Transverse colon (tissue), 4 donors: ENCODE data around the gene KCTD11. TPM values are rescaled to one million over a fixed set of nuclear protein-coding genes. Genes with fewer than 3 reads are reported as not detected.
"Not testable (repeated sequence)": the region's sequence is repeated elsewhere in the genome, so short reads cannot be mapped to it uniquely, and the experiment has no call there.

Experiments
- DNase-seq: peaks from one replicate; pipeline ENCODE4 v3.0.0-alpha.2; 2019
- H3K27ac ChIP-seq, 4 donors: fragments of 200-600 bp; sonication (generic); 2 replicates each; pipeline ENCODE4 v1.5.1; 2016 to 2018; ENCODE audit warnings: inconsistent platforms in 4 of 4
- H3K27me3 ChIP-seq: fragments of 200-600 bp; sonication (generic); 2 replicates; pipeline ENCODE4 v1.5.1; 2017; ENCODE audit warnings: inconsistent platforms
- H3K36me3 ChIP-seq, 4 donors: fragments of 200-600 bp; sonication (generic); 2 replicates each; pipeline ENCODE4 v1.5.1; 2017 to 2019; ENCODE audit warnings: inconsistent platforms in 4 of 4
- H3K4me1 ChIP-seq, 4 donors: fragments of 200-600 bp; sonication (generic); 2 replicates each; pipeline ENCODE4 v1.5.1; 2017 to 2020; ENCODE audit warnings: inconsistent platforms in 4 of 4
- H3K4me3 ChIP-seq, 4 donors: fragments of 200-600 bp; sonication (generic); 1 replicate in 1 of 4; 2 replicates in 3 of 4; pipeline versions ENCODE4 v1.5.1 to v1.6.1; 2017 to 2019; ENCODE audit warnings: inconsistent platforms in 4 of 4
- H3K9me3 ChIP-seq, 2 donors: fragments of 200-600 bp; sonication (generic); 2 replicates each; pipeline ENCODE4 v1.5.1; 2017 to 2019; ENCODE audit warnings: inconsistent platforms in 2 of 2
- CTCF ChIP-seq, 5 experiments: fragments of 200-600 bp in 3 of 5; fragments of 450-650 bp in 2 of 5; sonication (generic) in 3 of 5; IDR thresholded peaks; 1 replicate in 2 of 5; 2 replicates in 3 of 5; pipeline ENCODE4 v1.5.1; 2016 to 2017; ENCODE audit warnings: antibody characterized with exemption in 5 of 5, inconsistent platforms in 3 of 5, mild to moderate bottlenecking in 2 of 5, moderate library complexity in 1 of 5
- EP300 ChIP-seq: sonication (generic); formaldehyde crosslinking; IDR thresholded peaks from one replicate; pipeline ENCODE4 v1.6.1; 2017; ENCODE audit warnings: antibody characterized with exemption, low read depth
- POLR2A ChIP-seq: fragments of 450-650 bp; IDR thresholded peaks from one replicate; pipeline ENCODE4 v1.6.1; 2016; ENCODE audit warnings: antibody characterized with exemption, mild to moderate bottlenecking, moderate library complexity
- POLR2AphosphoS5 ChIP-seq, 3 donors: sonication (generic); formaldehyde crosslinking; IDR thresholded peaks; one replicate each; pipeline ENCODE4 v1.6.1; 2016; ENCODE audit warnings: antibody characterized with exemption in 3 of 3
- WGBS, 2 donors: methylation state at CpG; one replicate each; pipeline ENCODE4 v1.1.5; 2018; ENCODE audit warnings: low coverage in 1 of 2; 5-methylcytosine and 5-hydroxymethylcytosine counted together
- in situ Hi-C, 4 donors: fragments of 200-750 bp; cut with MboI; loops; one replicate each; pipeline versions ENCODE4 v1.15.0 to v1.15.1; 2017; ENCODE audit warnings: low sequenced_read_pairs in 3 of 4, low pct_ligation_motif_present in 1 of 4, low pct_unique_long_range_greater_than_20kb in 1 of 4
- intact Hi-C: fragments of 100-400 bp; cut with DNase I; formaldehyde crosslinking; loops from one replicate; pipeline ENCODE4 v1.15.1; 2023; ENCODE audit warnings: low total_unique reads
- total RNA-seq, 4 donors: library from RNA; depleted of rRNA; stranded (reverse); fragments of >200 nt; gene quantifications; one replicate each; pipeline ENCODE4 v1.1.0, GENCODE V29; 2016

KCTD11 gene
- total RNA-seq, 4 donors from 2014 or later: 1.2 to 10.8 (median 7.8) TPM

GRCh38 chr17:7356756-7357155, 4.8 kb downstream of the KCTD11 start:
- no peaks in the 10 kb centered on the region for H3K27me3 ChIP-seq
- no peak overlapping the region for H3K4me3 ChIP-seq
- H3K36me3 ChIP-seq: no peaks in the 10 kb centered on the region
- peak; percentile 13 for DNase-seq
- intact Hi-C loops: loop anchor here (1.0 to 10.0 kb wide), 2 partner anchors 81 to 198 kb away; partner anchors contain the start of gene TNFSF13
- H3K4me1 ChIP-seq: peaks cover 7 to 40% (median 20%) of the 10 kb centered on the region in 4 donors
- 60% methylated on average over 8 of the region's 8 CpGs; no CpG with 5 or more reads in 1 of the 2 donors for WGBS, 2 donors
- in situ Hi-C loops: loop anchor here in 1 of 4 donors (10.0 kb wide), 1 partner anchor 78 kb away; the partner anchor contains the start of genes FGF11 and TMEM102
- H3K9me3 ChIP-seq: no peaks in the 10 kb centered on the region
- peak in 1 of 3 donors; percentile 8 for TF ChIP-seq POLR2AphosphoS5 (IDR thresholded peaks at IDR 0.05)
- no peak for TF ChIP-seq CTCF (IDR thresholded peaks at IDR 0.05)
- peak overlapping the region; percentile 22 to 61 (median 39) for H3K27ac ChIP-seq

GRCh38 chr17:7357381-7357780, 5.4 kb downstream of the KCTD11 start:
- no peak for DNase-seq
- TF ChIP-seq POLR2AphosphoS5 (IDR thresholded peaks at IDR 0.05) (no peak), POLR2A (no peak), EP300 (no peak), CTCF (IDR thresholded peaks at IDR 0.05) (no peak)
- in situ Hi-C loops: loop anchor here in 1 of 4 donors (10.0 kb wide), 1 partner anchor 77 kb away; the partner anchor contains the start of genes FGF11 and TMEM102
- peak overlapping the region in 3 of 4 donors; percentile 22 to 61 (median 55) for H3K27ac ChIP-seq
- H3K9me3 ChIP-seq: no peaks in the 10 kb centered on the region
- H3K4me3 ChIP-seq: no peak overlapping the region
- no peaks in the 10 kb centered on the region for H3K27me3 ChIP-seq
- H3K4me1 ChIP-seq: peaks cover 7 to 38% (median 18%) of the 10 kb centered on the region in 4 donors
- 63 to 78% methylated on average over 1 to 2 of the region's 2 CpGs for WGBS, 2 donors
- H3K36me3 ChIP-seq: no peaks in the 10 kb centered on the region
- intact Hi-C loops: loop anchor here (10.0 kb wide), 1 partner anchor 197 kb away; the partner anchor contains the start of gene TNFSF13

GRCh38 chr17:7361906-7362305, 9.9 kb downstream of the KCTD11 start:
- intact Hi-C loops: no loop called here
- no peak for DNase-seq
- H3K4me3 ChIP-seq: no peak overlapping the region
- WGBS, 2 donors: 34% methylated on average over 3 of the region's 3 CpGs; no CpG with 5 or more reads in 1 of the 2 donors
- H3K36me3 ChIP-seq: no peaks in the 10 kb centered on the region
- H3K27me3 ChIP-seq: no peaks in the 10 kb centered on the region
- in situ Hi-C loops: loop anchor here in 1 of 4 donors (10.0 kb wide), 1 partner anchor 73 kb away; the partner anchor contains the start of genes FGF11 and TMEM102
- TF ChIP-seq CTCF (IDR thresholded peaks at IDR 0.05) (no peak), EP300 (no peak), POLR2A (no peak), POLR2AphosphoS5 (IDR thresholded peaks at IDR 0.05) (no peak)
- no peaks in the 10 kb centered on the region for H3K9me3 ChIP-seq
- H3K27ac ChIP-seq: no peak overlapping the region
- no peaks in the 10 kb centered on the region for H3K4me1 ChIP-seq

GRCh38 chr17:7363311-7363710, 11.3 kb downstream of the KCTD11 start:
- Histone ChIP-seq H3K4me1 (no peaks in the 10 kb centered on the region), H3K27me3 (no peaks in the 10 kb centered on the region), H3K9me3 (no peaks in the 10 kb centered on the region), H3K27ac (no peak overlapping the region), H3K36me3 (no peaks in the 10 kb centered on the region), H3K4me3 (no peak overlapping the region)
- WGBS, 2 donors: 88 to 97% methylated on average over 5 to 6 of the region's 6 CpGs
- TF ChIP-seq POLR2A (no peak), POLR2AphosphoS5 (IDR thresholded peaks at IDR 0.05) (no peak)
- in situ Hi-C loops (loop anchor here in 1 of 4 donors (10.0 kb wide), 1 partner anchor 71 kb away; the partner anchor contains the start of genes FGF11 and TMEM102), intact Hi-C loops (no loop called here)
- DNase-seq: no peak

- H3K27me3 ChIP-seq, H3K4me1 ChIP-seq, DNase-seq, intact Hi-C loops, H3K4me3 ChIP-seq, H3K9me3 ChIP-seq, H3K36me3 ChIP-seq, H3K27ac ChIP-seq: not testable (repeated sequence)
- in situ Hi-C loops: loop anchor here in 1 of 4 donors (10.0 kb wide), 1 partner anchor 69 kb away; the partner anchor contains the start of genes FGF11 and TMEM102
- WGBS, 2 donors: 88% methylated on average over 6 of the region's 7 CpGs; no CpG with 5 or more reads in 1 of the 2 donors
Measured at GRCh38 chr17:7365963-7366362, 14.0 kb downstream of the KCTD11 start.
